ENCODE data around the gene RAB28. TPM values are rescaled to one million over a fixed set of nuclear protein-coding genes. Genes with fewer than 3 reads are reported as not detected.

Gene RAB28
- polyA plus RNA-seq, 1 donor (not counting 4 experiments of a cell fraction or from before 2014, with no cell fraction given) = 19.7 TPM

DNA sequence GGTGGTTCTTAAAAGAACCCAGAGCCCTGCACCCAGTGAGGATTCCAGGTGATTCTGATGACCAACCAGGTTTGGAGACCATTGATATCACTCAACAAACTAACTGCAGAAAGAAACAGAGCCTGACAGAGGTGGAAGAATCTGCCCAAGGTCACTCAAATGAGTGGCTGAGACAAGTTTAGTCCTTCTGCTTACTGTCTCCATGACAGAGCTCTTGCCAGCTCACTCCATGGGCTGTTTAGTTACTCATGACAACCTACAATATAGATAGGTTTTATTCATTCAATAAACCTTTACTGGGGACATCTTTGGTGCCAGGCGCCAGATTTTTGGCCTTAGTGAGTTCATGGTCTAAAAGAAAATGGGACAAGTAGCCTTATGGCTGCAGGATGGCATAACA is 124.3 kb downstream of the RAB28 start:
- no peaks in the 10 kb centered on the region for H3K36me3 ChIP-seq (ENCODE audit: control insufficient read depth in 2 of 2, extremely low read depth in 1 of 2, insufficient read depth in 2 of 2, low read length in 2 of 2)
- TF ChIP-seq EZH2 (IDR thresholded peaks at IDR 0.05; ENCODE audit: low read length) = no peak
- TF ChIP-seq, protein P1, sequence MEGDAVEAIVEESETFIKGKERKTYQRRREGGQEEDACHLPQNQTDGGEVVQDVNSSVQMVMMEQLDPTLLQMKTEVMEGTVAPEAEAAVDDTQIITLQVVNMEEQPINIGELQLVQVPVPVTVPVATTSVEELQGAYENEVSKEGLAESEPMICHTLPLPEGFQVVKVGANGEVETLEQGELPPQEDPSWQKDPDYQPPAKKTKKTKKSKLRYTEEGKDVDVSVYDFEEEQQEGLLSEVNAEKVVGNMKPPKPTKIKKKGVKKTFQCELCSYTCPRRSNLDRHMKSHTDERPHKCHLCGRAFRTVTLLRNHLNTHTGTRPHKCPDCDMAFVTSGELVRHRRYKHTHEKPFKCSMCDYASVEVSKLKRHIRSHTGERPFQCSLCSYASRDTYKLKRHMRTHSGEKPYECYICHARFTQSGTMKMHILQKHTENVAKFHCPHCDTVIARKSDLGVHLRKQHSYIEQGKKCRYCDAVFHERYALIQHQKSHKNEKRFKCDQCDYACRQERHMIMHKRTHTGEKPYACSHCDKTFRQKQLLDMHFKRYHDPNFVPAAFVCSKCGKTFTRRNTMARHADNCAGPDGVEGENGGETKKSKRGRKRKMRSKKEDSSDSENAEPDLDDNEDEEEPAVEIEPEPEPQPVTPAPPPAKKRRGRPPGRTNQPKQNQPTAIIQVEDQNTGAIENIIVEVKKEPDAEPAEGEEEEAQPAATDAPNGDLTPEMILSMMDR (optimal IDR thresholded peaks at IDR 0.05 in 1 of 3, IDR thresholded peaks at IDR 0.05 in 1 of 3, conservative IDR thresholded peaks at IDR 0.05 in 1 of 3; ENCODE audit: extremely low read depth in 1 of 3, insufficient read depth in 2 of 3, low read length in 3 of 3) = no peak

DNA sequence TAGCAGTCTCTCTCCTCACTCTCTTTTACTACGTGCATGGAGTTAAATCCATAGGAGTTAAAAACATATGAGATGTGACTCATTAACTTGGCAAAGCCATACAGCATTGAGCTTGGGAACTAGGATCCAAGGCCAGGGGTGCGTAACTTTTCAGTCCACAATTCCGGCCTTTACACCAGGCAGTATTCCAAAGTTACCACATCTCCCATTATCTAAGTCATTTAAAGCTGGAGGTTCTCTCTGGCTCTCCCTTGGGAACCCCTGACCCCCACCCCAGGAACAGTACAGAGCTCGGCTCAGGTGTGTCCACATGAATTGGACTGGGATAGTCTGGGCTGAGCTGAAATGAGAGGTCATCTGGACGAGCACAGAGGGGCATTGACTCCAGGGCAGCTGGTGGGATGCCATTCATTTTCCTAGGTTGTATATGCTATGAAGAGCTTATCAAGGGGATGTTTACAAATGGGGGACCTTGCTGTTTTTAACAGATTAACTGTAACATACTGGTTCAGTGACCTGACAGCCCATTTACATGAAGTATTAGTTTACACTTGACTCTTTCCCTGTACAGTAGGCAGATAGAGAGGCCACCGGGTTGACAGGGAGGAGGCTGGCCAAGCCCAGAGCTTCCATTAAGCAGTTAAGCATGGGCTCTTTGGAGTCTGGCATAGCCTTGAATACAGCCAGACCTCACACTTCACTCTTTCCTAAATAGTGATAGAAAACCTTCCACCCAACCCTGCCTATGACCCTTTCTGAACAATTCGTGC is 128.8 kb downstream of the RAB28 start:
- no peak for FAIRE-seq
- H3K27ac ChIP-seq (ENCODE audit: control insufficient read depth, insufficient read depth, low read length) = no peak overlapping the region
- dilution Hi-C loops (cut with MboI; ENCODE audit: extremely low pct_ligation_motif_present, low sequenced_read_pairs) = no loop called here

More for the DNA sequence above, 124.3 kb downstream of the RAB28 start:
- FAIRE-seq (no peak), DNase-seq (ENCODE audit: low read depth, low spot score) (no peak)
- Histone ChIP-seq H3K4me1 (ENCODE audit: control insufficient read depth, extremely low read depth, insufficient read depth, low read length) (peaks cover 5% of the 10 kb centered on the region), H3K79me2 (ENCODE audit: control insufficient read depth, insufficient read depth, low read length) (no peaks in the 10 kb centered on the region), H3K9me3 (ENCODE audit: control insufficient read depth, low read depth, low read length) (no peaks in the 10 kb centered on the region), H3K4me2 (ENCODE audit: control insufficient read depth, extremely low read depth, insufficient read depth, low read depth, low read length) (no peak overlapping the region), H3K9ac (ENCODE audit: control insufficient read depth, extremely low read depth, insufficient read depth, low read length) (no peak overlapping the region), H3K9me1 (ENCODE audit: control insufficient read depth, extremely low read depth, insufficient read depth, low read length) (no peaks in the 10 kb centered on the region), H3K4me3 (ENCODE audit: control insufficient read depth in 2 of 3, extremely low read depth in 1 of 3, insufficient read depth in 2 of 3, low read depth in 1 of 3, low read length in 3 of 3) (no peak overlapping the region), H3K27ac (ENCODE audit: control insufficient read depth, insufficient read depth, low read length) (no peak overlapping the region), H4K20me1 (ENCODE audit: control insufficient read depth, extremely low read depth, insufficient read depth, low read length) (no peaks in the 10 kb centered on the region), H3K27me3 (ENCODE audit: control insufficient read depth, extremely low read depth, insufficient read depth, low read length) (no peaks in the 10 kb centered on the region), H2AFZ (ENCODE audit: control insufficient read depth, low read length) (no peak overlapping the region)
- dilution Hi-C loops (cut with MboI; ENCODE audit: extremely low pct_ligation_motif_present, low sequenced_read_pairs) = no loop called here

More for the DNA sequence above, 128.8 kb downstream of the RAB28 start:
- H3K9me1 ChIP-seq (ENCODE audit: control insufficient read depth, extremely low read depth, insufficient read depth, low read length) = no peaks in the 10 kb centered on the region
- TF ChIP-seq, protein P1 (optimal IDR thresholded peaks at IDR 0.05 in 1 of 3, IDR thresholded peaks at IDR 0.05 in 1 of 3, conservative IDR thresholded peaks at IDR 0.05 in 1 of 3; ENCODE audit: extremely low read depth in 1 of 3, insufficient read depth in 2 of 3, low read length in 3 of 3) = no peak
- no peak for TF ChIP-seq EZH2 (IDR thresholded peaks at IDR 0.05; ENCODE audit: low read length)
- H3K4me2 ChIP-seq (ENCODE audit: control insufficient read depth, extremely low read depth, insufficient read depth, low read depth, low read length) = no peak overlapping the region
- DNase-seq (ENCODE audit: low read depth, low spot score) = no peak
- no peaks in the 10 kb centered on the region for H3K27me3 ChIP-seq (ENCODE audit: control insufficient read depth, extremely low read depth, insufficient read depth, low read length)
- H3K4me1 ChIP-seq (ENCODE audit: control insufficient read depth, extremely low read depth, insufficient read depth, low read length) = no peaks in the 10 kb centered on the region
- H3K9me3 ChIP-seq (ENCODE audit: control insufficient read depth, low read depth, low read length) = no peaks in the 10 kb centered on the region
- H3K36me3 ChIP-seq (ENCODE audit: control insufficient read depth in 2 of 2, extremely low read depth in 1 of 2, insufficient read depth in 2 of 2, low read length in 2 of 2) = no peaks in the 10 kb centered on the region
- no peak overlapping the region for H2AFZ ChIP-seq (ENCODE audit: control insufficient read depth, low read length)
- H4K20me1 ChIP-seq (ENCODE audit: control insufficient read depth, extremely low read depth, insufficient read depth, low read length) = no peaks in the 10 kb centered on the region
- H3K4me3 ChIP-seq (ENCODE audit: control insufficient read depth in 2 of 3, extremely low read depth in 1 of 3, insufficient read depth in 2 of 3, low read depth in 1 of 3, low read length in 3 of 3) = no peak overlapping the region
- H3K9ac ChIP-seq (ENCODE audit: control insufficient read depth, extremely low read depth, insufficient read depth, low read length) = no peak overlapping the region
- no peaks in the 10 kb centered on the region for H3K79me2 ChIP-seq (ENCODE audit: control insufficient read depth, insufficient read depth, low read length)
